HuH-7.5 (cell line): ENCODE data around the gene ADIPOR2.

Experiments used
- DNase-seq: peaks from one replicate; pipeline ENCODE4 v3.0.0; 2011; ENCODE audit warnings: low spot score

Gene ADIPOR2

DNA sequence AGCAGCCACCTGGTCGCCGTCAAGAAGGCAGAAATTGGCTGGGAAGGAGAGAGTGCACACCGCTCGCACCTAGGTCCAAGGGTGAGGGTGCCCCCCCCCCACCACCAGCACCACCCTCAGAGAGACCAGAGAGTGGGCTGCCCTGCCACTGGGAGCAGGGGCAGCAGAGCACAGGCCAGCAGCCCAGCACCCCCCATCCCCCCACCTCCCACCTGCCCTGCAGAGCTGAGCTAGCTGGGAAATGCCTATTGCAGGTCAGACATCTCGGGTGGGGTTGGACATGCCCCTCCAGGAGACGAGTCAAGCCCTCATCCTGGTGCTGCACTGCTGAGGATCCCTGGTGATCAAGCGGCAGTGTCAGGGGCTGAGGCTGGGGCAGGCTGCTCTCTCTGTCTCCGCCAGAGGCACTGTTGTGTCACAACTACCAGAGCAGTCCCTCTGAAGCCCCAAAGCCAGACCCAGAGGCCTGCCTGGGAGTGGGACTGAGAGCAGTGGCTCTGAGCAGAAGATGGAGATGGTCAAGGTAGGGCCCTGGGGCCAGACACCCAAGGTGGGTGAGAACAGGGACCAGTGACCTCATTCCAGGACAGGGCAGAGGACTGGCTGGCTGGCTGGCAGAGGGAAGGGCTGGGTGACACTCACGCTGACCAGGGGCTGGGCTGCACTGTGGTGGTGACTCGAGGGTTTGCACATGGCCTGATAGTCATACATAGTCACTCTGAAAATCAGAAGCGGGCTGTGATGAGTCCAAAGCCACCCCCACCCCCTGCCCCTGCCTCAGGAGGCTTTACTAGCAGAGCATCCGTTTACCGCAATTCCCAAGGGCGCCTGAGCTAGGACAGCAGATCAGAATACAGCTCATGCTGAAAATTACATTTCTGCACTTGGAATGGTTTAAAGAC is 109.8 kb downstream of the ADIPOR2 start:
- DNase-seq, result peak; percentile 65

DNA sequence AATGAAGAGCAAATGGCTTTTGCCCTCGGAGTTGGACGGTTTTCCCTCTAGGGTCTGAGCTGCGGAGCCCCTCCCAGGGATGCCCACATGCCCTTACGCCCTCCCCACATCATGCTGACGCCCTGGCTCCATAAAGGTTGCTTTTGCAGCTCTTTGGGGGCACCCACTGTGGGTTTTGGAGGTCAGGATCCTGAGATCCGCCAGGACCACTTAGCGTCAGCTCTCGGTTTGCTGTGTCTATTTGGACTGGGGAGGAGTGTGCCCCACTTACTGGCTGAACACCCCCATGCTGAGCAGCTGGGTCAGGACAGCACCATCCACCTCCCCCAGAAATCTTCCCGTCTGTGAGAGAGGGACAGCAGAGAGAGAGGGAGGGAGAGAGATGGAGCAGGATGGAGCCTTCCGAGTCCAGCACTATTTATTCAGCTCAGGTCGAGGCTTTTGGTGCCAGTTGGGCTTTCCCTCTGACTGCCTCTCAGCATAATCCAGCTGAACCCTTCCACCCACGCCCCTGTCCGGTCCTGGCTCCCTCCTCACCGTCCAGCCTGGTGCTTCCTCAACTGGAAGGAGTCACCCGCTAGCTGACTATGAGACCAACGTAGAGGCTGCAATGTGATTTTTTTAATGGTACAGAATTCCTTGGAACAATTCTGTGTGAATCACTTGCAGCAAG is 110.6 kb downstream of the ADIPOR2 start:
- DNase-seq, result no peak

DNA sequence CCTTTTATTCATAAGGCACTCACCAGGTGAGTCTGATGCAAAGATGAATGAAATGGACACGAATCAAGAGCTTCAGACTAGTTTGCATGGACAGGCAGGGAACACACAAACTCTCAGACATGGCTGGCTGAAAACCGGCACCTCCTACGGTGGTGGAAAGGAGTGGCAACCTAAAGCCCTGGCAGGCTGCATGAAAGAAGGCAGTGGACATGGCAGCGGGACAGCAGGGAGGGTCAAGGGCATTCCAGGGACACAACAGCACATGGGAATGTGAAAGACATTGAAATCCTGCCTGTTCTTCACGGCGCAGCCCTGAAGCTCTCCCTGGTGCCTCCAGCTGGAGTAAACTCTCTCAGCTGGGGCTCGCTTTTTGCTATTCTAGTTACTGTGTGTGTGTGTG is 112.9 kb downstream of the ADIPOR2 start:
- DNase-seq, result no peak

DNA sequence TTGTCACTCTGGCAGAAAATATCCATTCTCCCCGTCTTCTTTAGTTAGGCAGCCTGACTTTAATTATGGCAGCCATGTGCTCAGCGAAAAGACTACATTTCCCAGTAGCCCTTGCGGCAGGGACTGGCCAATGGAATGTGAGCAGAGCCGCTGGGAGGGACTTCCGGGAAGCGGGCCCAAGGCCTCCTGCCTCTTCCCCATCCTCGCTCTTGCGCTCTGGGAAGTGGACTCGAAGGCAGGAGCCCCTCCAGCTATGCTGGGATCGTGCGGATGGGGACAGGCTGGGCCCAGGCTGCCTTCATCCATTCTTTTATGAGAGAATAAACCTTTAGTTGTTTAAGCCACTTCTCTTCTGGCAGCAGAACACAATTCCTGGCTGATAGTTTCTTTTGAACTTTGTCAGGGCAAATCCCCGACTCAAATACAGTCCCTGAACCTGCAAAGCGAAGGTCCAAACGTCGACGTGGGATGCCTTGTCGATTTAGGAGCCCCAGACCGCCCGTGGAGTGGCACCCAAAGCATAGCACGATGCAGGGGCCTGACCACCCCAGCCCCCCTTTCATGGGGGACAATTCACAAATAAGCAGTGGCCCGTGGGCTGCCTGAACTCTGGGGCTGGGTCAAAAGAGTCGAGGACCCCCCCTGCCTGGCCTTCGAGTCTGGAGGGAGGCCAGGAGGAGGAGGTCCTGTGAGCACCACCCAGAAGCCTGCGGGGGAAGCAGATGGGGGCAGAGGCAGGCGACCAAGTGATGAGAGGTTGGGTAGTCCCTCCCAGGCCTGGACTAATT is 113.9 kb downstream of the ADIPOR2 start:
- DNase-seq, result peak; percentile 97

DNA sequence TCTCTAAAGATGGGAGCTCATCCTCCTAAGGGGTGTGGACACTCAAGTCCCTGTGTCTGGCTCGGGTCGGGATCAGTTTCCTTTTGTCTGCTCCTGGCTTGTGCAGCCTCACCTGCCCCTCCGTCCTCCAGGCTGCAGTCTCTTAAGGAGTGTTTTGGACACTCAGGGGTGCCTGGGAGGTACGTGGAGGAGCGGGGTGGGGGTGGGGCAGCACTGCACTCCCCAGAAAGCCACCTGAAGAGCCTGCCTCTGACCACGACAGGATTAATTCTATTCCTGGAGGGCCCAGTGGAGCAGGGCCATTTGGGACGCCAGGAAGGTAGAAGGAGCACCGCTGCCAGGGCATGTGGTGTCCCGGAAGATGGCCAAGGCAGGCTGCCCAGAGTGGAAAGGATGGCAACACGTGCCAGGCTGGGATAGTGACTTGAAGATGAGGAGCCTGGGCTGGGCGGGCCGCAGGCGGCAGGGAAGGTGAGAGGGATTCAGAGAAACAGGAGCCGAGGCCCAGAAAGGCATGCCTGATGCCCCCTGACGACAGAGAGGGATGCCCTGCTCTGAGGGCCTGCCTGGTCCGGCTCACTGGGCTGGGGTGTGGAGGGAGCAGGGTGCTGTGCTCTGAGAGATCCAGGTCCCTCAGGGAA is 114.7 kb downstream of the ADIPOR2 start:
- DNase-seq, result no peak

DNA sequence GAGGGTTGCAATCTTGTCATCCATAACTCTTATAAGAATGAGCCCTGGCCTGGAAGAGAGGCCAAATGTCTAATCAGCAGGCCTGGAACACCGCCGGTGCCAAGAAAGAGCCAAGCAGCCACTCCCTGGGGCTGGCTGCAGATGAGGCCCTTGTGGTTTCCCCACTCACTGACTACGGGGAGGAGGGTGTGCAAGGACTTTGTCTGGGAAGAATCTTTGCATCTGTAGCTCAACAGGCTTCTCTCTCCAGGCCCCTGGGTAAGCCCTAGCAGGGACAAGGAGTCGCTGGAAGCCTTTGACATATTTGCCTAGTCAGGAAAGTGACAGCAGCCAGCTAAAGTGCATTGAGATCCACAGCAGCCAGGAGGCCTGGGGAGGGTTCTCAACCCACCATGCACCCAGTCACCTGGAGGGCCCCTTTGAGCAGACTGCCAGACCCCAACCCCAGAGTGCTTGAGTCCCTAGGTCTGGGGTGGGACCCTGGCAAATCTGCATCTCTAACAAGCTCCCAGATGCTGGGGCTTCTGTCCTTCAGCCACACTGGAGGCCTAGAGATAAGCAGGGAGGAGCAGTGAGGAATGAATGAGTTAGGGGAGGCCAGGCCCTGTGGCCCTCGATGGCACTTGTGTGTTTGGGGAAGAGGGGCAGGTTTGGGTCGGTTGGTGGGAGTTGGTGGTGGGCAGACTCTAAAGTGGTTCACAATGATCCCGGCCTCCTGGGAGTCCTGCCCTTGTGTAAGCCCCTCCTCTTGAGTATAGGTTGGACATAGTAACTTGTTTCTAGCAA is 115.6 kb downstream of the ADIPOR2 start:
- DNase-seq, result no peak

DNA sequence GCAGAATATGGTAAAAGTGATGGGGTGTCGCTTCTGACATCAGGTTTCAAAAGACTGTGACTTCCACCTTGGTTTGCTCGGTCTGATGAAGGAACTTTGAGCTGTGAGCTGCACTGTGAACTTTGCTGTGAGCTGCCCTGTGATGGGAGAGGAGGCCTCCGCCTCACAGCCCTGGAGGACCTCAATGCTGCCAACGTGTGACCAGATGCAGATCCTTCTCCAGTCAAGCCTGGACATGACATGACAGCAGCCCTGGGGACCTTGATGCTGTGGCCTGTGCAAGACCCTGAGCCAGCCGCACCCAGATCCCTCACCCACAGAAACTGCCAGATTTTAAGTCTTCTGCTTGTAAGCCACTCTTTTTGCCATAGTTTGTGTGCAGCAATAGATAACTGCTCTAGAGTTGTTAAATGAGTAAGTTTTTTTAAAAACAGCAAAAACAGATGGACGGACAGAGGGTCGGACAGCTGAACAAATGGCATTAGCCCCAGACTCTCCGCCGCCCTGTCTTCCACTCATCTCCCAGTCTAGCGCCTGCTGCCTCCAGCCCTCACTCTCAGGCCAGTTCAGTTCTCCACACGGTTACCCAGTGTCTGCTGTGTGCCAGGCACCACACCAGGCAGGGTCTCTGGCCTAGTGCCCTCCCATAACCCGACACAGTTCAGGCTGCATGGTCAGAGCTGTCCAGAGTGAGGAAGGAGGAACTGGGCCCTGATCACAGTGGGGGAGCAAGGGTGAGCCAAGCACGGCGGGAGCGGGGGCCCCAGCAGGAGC is 116.4 kb downstream of the ADIPOR2 start:
- DNase-seq, result no peak

DNA sequence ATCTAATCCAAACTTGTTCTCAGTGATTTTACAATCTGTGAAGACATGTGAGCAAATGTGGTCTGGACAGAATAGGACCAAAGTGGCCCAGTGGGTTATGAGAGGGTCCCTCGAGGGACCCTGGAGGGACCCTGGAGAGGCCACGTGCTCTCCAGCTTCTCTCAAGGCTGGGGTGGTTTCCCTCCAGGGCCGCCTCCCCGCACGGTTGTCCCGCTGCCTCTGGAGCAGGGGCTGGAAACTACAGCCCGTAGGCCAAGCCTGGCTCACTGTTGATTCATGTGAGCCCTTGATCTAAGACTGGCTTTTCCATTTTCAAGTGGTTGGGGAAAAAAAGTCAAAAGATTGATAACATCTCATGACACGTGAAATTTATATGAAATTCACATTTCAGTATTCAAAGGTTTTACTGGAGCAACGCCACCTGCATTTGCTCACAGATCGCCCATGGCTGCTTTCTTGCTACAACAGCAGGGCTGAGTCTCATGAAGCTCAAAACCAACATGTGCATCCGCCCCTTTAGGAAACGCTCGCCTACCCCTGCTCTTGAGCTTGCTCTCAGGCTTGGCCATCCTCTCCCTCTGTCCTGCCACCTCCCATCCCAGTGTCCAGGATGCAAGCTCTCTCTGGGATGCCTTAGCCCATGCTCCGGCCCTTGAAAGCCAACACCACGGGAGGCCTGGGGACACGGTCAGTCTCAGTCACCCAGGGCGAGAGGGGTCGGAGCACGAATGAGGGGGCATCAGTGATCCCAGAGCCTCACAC is 117.3 kb downstream of the ADIPOR2 start:
- DNase-seq, result no peak

DNA sequence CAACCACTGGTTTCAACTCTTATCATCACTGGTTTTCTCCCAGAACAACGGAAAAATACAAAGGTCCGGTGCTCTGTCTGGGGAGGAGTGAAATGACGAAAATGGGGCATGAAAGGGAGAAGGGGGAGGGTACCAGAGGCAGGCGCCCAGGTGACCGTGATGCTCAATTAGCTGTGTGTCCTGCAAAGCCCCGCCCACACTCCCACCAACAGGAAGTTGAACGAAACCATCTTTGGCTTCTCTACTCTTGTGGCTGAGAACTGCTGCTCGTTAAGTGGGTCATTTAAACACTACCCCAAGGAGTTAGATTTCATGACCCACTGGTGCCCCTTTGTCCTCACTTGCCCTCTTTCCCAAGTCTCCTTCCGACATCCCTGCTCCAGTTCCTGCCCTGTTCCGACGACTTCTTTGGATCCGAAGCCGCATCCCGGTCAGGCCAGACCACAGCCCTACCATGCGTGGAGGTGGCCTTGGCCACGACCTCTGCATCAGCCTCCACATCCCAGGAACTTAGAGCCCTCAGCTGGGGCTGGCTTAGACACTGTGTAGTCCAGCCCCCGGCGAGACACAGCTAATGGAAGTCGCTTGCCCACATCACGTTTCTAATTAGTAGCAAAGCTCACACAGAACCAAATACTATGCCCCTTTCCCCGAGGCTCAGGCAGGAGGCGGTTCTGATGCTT is 118.1 kb downstream of the ADIPOR2 start:
- DNase-seq, result no peak

DNA sequence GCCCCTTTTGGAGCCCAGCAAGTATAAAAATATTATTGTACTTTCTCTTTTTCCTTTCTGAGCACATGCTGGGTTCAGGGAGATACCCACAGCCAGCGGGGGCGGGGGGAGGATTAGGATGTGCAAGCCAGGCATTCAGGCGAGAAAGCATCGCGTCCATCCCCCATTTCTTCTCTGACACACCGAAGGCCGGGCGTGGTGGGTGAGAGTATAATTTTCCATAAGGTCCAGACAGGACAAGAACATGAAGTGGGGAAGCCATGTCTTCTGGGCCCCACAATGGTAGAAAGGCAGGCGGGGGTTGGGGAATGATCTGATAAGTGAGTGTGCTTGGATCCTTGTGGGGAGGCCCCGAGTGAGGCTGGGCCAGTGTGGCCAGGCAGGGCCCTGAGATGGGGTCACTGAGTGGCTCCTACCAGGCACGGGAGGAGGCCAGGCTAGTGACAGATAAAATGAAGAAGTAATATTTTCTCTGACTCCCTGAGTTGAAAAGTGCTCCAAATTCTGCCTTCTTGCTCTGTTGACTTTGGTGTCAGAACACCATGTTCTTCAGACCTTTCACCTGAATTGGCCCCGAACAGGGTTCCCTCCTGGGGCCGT is 118.8 kb downstream of the ADIPOR2 start:
- no peak for DNase-seq

DNA sequence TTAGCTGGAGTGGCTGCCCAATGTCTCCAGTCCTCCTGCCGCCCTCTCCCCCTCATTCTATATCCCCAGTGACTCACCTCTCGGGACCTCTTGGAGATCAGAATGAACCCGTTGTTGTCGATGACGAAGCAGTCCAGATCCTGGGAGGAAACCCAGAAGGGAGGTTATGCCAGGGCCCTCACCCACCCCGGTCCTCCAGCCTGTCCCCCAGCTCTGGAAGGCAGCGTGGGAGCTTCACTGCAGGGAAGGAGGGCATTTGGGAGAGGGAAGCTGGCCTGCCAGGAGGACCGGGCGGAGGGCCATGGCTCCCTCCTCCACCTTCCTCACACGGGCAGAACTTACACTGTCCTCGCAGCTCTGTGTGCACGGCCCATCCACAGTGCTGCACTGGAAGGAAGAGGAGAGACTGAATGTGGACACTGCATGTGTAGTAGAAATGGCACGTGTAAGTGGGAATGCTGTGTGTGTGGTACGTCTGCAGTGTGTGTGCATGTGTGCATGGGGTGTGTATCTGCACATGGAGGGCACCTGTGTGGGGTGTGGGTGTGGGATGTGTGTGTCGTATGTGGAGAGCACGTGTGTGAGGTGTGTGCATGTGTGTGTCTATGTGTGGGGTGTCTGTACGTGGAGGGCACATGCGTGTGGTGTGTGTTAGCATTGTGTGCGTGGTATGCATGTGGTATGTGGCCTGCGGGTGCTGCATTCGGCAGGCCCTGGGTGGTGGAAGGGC is 119.5 kb downstream of the ADIPOR2 start:
- no peak for DNase-seq

DNA sequence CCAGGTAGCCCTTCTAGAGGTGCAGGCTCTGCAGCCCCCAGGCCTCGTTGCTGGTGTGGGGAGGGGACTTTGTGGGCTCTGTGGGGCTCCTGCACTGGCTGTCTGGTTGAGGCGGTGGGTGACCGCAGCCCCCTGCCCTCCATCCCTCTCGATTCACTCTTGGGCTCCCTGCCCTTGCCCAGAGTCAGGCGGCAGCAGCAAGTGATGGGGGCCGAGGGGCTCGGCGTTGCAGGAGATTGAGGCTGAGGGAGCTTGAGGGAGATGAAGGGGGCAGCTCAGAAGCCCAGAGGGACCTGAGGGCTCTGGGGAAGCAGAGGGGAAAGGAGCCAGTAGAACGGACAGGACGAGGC is 120.0 kb downstream of the ADIPOR2 start:
- no peak for DNase-seq

DNA sequence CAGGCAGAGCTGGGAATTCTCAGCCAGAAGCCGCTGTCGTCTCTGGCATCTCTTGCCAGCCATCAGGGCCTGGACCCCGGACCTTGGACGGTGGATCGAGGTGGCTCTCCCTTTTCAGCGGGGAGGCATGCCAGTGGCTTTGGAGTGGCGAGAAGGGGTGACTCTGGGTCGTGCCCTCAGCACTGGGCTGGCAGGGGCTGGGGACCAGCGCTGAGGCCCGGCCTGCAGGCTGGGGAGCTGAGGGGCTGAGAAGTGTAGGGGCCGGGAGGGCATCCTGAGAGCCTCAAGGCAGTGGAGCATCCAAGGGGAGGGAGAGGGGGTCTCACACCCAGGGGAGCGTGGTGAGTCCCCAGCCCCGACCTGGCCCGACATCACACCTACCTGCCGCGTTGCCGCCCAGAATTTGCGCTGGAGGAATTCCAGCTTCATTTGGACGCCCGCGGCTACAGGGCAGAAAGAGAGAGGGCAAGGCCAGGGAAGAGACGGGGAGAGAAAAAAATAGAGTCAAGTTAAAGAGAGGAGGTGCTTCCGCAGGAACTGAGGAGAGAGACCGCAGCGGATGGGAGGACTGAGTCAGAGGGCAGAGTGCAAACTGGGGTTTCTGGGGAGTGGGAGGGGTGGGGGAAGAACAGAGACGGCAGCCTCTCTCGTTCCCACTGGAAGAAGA is 120.5 kb downstream of the ADIPOR2 start:
- no peak for DNase-seq

DNA sequence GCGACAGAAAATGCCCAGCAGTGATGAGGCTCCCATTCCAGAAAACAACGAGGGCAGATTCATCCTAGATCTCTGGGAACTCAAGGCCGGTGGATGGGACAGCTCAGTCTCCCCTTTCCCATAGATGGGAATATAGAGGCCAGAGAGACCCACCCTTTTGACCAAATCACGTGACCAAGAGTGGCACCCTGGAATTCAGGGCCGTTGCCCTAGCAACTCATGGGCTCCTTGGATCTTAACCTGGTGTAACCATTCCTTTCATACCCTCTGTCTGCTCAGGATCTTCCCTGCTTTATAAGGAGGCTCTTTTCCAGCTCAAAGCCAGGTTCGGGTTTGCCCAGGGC is 121.0 kb downstream of the ADIPOR2 start:
- DNase-seq, result no peak

DNA sequence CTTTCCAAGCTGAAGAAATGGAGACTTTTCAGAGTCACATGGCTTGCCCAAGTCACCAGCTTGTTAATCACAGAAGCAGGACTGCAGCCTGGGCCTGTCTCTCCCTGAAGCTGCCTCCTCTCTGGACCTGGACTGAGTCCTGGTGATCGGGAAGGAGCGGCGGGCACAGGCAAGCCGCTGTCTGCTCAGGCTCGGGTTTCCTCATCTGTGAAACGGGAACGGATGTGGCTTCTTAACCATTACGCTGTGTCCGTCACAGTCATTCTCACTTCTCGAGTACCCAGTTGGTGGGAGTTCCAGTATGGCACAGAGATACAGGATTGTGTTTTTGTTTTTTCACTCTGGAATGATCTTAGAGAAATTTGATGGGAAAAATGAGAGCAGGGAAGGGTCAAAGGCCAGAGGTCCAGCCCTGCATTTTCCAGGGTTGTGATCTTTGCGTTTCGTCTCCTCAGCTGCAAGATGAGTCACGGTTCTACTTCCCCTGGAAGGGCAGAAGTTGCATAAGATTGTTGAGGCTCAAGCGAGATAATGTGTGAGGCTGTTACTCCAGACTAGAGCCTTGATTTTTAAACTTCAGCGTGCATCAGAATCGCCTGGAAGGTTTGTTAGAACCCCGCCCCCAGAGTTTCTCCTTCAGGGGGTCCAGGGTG is 121.9 kb downstream of the ADIPOR2 start:
- DNase-seq, result no peak

DNA sequence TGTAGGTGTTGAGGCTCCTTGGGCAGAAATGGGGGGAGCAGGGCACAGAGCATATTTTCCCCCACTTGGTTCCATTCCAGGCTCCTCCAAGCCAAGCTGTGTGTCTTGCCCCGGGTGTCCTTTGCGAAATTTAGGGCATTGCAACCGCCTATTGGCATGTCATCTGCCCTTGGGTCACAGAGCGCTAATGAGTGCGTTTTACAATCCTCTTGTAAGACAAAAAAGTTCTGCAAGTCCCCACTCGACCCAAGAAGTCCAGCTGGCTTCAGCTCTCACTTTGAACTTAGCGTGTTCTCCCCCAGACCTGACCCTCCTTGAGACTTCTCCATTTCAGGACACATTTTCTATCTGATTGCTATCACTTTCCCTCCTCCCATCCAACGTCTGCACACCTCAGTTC is 123.4 kb downstream of the ADIPOR2 start:
- no peak for DNase-seq

DNA sequence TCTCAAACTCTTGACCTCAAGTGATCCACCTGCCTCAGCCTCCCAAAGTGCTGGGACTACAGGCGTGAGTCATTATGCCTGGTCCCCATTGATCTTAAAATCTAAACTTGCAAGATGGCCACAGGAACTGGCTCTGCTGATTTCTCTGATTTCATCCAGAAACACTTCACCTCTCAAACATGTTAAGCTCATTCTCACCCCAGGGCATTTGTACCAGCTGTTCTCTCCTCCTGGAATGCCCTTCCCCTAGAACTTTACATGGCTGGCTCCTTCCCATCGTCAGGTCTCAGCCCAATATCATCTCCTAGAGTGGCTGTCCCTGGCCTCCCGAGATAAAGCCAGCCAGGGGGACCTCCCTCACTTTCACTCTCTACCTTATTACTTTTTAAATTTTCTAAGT is 124.2 kb downstream of the ADIPOR2 start:
- no peak for DNase-seq
